Activated CD4-positive, CD25-positive, alpha-beta regulatory T cell (primary cell): ENCODE measurements around the gene SARS1.
"Not testable (repeated sequence)": the region's sequence is repeated elsewhere in the genome, so short reads cannot be mapped to it uniquely, and the experiment has no call there.

Experiments used
- DNase-seq, 4 experiments: peaks; one replicate each; lab custom pipeline; 2025; lab: John Stamatoyannopoulos, UW

Gene SARS1

GRCh38 chr1:109192433-109192832 lies 21.3 kb upstream of the SARS1 start:
- DNase-seq = no peak

GRCh38 chr1:109193653-109194590 lies 19.8 kb upstream of the SARS1 start:
- peak in 2 of 4 experiments; percentile 27 to 47 for DNase-seq

DNA sequence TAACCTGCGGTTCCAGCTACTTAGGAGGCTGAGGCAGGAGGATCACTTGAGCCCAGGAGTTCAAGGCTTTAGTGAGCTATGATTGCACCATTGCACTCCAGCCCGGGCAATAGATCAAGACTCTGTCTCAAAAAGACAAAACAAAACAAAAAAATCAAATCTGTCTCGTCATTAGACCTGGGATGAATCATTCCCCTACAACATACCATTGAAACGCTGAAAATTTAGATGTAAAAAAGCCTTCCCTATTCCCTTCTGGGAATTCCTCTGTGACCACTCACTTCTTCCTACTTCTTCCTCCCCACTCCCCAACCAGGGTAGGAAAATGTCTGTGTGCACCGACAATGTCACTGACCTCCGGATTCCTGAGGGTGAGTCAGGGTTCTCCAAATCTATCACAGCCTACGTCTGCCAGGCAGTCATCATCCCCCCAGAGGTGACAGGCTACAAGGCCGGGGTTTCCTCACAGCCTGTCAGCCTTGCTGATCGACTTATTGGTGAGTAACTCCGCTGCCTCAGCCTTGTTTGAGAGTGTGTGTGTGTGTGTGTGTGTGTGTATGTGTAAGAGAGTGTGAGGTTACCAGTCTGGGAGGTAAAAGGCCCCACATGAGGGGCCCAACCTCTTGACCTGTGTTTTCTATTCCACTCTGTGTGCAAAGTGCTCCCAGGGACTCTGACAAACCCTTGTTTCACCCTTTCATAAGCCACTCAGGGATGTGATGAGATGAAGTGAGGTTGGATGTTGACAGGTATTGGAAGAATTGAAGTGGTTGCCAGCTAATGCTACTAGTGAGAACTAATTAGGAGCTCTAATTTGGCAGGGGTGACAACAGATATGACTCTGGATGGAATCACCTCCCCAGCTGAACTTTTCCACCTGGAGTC lies 16.3 kb upstream of the SARS1 start:
- no peak for DNase-seq

GRCh38 chr1:109198043-109198695 lies 15.5 kb upstream of the SARS1 start:
- no peak for DNase-seq

DNA sequence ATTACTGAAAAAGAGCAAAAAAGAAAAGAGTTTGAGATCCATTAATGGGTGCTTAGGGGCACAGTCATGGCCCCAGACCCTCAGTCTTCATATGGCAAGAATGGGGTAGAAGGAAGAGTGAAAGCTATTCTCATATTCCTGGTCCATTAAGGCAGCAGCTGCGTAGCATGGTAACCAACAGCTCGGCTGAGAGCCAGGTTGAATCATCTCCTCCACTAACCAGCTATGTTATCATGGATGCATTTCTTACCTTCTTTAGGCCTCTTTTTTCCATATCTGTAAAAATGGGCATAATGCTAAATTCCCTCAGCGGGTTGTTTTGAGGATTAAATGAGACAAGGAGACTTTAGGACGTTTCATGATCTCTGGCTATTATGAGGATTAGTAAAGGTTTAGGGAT lies 15.0 kb upstream of the SARS1 start:
- no peak for DNase-seq

GRCh38 chr1:109199710-109200109 lies 14.0 kb upstream of the SARS1 start:
- no peak for DNase-seq

GRCh38 chr1:109201123-109201703 lies 12.5 kb upstream of the SARS1 start:
- DNase-seq = peak in 2 of 4 experiments; percentile 21 to 34

GRCh38 chr1:109204484-109204883 lies 9.2 kb upstream of the SARS1 start:
- no peak for DNase-seq

DNA sequence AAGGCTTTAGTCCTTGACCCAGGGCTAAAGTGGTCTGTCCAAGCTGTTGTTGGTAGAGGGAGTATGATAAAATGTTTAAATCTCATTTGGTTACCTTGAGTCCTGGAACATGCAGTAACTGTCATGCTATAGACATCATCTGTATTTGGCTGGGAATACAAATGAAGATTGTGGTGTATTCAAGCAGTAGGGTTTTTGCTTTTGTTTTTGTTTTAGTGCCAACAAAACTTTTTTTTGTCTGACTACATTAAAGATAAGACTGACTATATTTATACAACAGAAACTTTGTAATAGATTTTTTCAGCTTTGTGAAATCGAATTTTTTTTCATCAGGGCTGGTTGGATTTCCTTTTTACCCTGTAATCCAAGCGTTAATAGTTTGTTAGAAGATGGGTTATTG lies 7.4 kb upstream of the SARS1 start:
- no peak for DNase-seq

- no peak for DNase-seq
Observed at GRCh38 chr1:109207467-109208103, 6.1 kb upstream of the SARS1 start.

- DNase-seq = no peak
Observed at GRCh38 chr1:109208394-109208793, 5.3 kb upstream of the SARS1 start.

DNA sequence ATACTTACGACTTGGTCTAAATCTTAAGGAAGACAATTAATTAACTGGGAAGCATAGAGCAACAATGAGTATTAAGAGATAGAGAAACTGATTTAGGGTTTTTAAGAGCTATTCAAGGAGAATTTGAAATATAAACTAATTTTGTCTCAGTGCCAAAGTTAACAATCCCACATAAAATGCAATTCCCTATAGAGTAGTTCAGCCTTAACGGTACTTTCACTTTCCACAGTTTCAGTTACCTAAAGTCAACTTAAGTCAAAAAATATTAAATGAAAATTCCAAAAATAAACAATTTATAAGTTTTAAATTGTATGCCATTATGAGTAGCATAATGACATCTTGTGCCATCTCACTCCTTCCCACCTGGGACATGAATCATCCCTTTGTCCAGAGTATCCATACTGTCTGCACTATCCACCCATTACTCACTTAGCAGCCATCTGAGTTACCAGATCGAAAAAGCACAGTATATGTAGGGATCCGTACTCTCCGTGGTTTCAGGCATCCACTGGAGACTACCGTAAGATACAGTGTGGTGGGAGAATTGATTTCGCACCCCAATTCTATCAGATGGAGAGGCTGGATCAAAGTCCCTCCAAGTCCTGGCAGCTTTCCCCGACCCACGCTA lies 4.8 kb upstream of the SARS1 start:
- no peak for DNase-seq

- no peak for DNase-seq
Observed at GRCh38 chr1:109210058-109210457, 3.7 kb upstream of the SARS1 start.

DNA sequence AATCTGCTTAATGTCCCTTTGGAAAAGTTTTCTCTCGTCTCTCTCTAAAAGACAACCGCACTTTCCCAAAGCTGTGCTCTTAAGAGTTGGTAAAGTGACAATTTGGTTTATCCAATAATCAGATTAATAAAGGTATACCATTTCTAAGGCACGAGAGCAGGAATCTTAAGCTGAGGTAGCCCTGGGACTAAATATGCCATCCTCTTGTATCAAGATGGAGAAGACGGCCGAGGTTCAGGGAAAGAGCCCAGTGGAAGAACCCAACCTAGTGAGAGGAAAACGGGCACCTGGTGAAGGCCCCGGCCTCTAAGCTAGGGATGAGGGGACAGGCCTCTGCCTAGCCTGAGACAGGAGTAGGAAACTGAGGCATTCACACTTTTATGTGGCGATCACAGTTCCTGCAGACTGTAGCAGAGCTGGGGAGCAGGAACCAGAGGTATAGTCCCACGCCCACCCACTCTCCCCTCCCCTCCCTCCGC lies 334 bp upstream of the SARS1 start:
- no peak for DNase-seq

GRCh38 chr1:109214695-109215623 lies 1.2 kb downstream of the SARS1 start:
- DNase-seq = peak in 1 of 4 experiments; percentile 7

- no peak for DNase-seq
Observed at GRCh38 chr1:109216662-109217061, 2.9 kb downstream of the SARS1 start.

GRCh38 chr1:109218516-109218915 lies 4.8 kb downstream of the SARS1 start:
- no peak for DNase-seq

GRCh38 chr1:109221201-109221600 lies 7.5 kb downstream of the SARS1 start:
- not testable (repeated sequence) for DNase-seq

DNA sequence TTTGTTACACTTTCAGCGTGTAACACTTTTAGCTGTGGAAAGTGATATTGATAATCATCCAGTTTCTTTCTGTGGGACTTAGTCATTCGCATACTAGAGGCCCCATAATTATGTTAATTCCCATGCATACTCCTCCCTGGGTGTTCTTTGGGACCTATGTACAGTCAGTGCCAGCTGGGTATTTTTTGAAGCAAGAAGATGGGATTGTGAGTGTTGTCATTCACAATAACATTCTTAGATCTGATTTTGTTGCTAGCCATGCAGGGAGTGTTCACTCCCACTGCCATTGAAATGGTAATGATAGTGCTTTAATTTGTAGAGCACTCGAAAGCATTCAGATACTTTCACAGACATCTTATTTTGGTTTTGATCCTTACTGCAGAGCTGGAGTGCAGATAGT lies 11.6 kb downstream of the SARS1 start:
- DNase-seq = no peak
